Non-pigmented ciliary epithelial cell (primary cell): ENCODE data around the gene EPN1.

Experiments used
- DNase-seq: peaks from one replicate; pipeline ENCODE4 v3.0.0-alpha.2; 2010; ENCODE audit warnings: low read depth

EPN1 gene

GRCh38 chr19:55674841-55675660, at the start of gene EPN1:
EPN1 (plus strand) TSS chr19:55675226; CDS start chr19:55678628, 3,402 bp downstream.
- DNase-seq, result peak; percentile 67

- no peak for DNase-seq
Measured at GRCh38 chr19:55626350-55626749, 48.7 kb upstream of the EPN1 start.

GRCh38 chr19:55632463-55632834, 42.6 kb upstream of the EPN1 start:
- peak; percentile 91 for DNase-seq

GRCh38 chr19:55633861-55634260, 41.2 kb upstream of the EPN1 start:
- no peak for DNase-seq

- no peak for DNase-seq
Measured at GRCh38 chr19:55635334-55635717, 39.7 kb upstream of the EPN1 start.

- DNase-seq, result no peak
Measured at GRCh38 chr19:55635856-55636440, 39.1 kb upstream of the EPN1 start.

- DNase-seq, result no peak
Measured at GRCh38 chr19:55636723-55637122, 38.3 kb upstream of the EPN1 start.

- no peak for DNase-seq
Measured at GRCh38 chr19:55637534-55637933, 37.5 kb upstream of the EPN1 start.

- DNase-seq, result no peak
Measured at GRCh38 chr19:55638864-55639359, 36.1 kb upstream of the EPN1 start.

GRCh38 chr19:55640043-55640576, 34.9 kb upstream of the EPN1 start:
- DNase-seq, result no peak

GRCh38 chr19:55640577-55641425, 34.2 kb upstream of the EPN1 start, which contains the start of gene ZNF580:
ZNF580 (plus strand) TSS chr19:55641002; CDS start chr19:55642509, 1,507 bp downstream.
- peak; percentile 55 for DNase-seq

GRCh38 chr19:55641426-55642152, 33.4 kb upstream of the EPN1 start:
- DNase-seq, result no peak

- no peak for DNase-seq
Measured at GRCh38 chr19:55642153-55643002, 32.6 kb upstream of the EPN1 start.

- DNase-seq, result peak; percentile 34
Measured at GRCh38 chr19:55643003-55643886, 31.8 kb upstream of the EPN1 start, which contains the start of gene ZNF581. ZNF581 (plus strand) TSS chr19:55643649; CDS start chr19:55644572, 923 bp downstream.

- no peak for DNase-seq
Measured at GRCh38 chr19:55643887-55644176, 31.2 kb upstream of the EPN1 start.

- DNase-seq, result no peak
Measured at GRCh38 chr19:55644191-55644833, 30.7 kb upstream of the EPN1 start.

GRCh38 chr19:55644842-55645511, 30.0 kb upstream of the EPN1 start:
- no peak for DNase-seq

GRCh38 chr19:55645512-55645881, 29.5 kb upstream of the EPN1 start:
- DNase-seq, result no peak
